Measurements from ENCODE around the gene IL3.

The IL3 gene

DNA sequence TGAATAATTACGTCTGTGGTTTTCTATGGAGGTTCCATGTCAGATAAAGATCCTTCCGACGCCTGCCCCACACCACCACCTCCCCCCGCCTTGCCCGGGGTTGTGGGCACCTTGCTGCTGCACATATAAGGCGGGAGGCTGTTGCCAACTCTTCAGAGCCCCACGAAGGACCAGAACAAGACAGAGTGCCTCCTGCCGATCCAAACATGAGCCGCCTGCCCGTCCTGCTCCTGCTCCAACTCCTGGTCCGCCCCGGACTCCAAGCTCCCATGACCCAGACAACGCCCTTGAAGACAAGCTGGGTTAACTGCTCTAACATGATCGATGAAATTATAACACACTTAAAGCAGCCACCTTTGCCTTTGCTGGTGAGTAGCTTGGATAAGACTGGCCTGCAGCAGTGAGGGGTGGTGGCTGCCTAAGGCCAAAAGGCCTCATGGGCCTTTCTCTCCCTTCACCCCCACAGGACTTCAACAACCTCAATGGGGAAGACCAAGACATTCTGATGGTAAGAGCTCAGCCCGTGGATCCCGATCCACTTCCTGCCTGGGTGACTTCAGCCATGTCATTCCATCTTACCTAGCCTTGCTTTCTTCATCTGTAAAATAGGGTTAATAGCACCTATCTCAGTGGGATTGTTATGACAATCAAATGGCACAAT, at the start of gene IL3:
Gene IL3 (plus strand): TSS at position 155 of the 661 bp plus-strand sequence. CDS start 52 bp downstream, at position 207.
- no peak for DNase-seq

DNA sequence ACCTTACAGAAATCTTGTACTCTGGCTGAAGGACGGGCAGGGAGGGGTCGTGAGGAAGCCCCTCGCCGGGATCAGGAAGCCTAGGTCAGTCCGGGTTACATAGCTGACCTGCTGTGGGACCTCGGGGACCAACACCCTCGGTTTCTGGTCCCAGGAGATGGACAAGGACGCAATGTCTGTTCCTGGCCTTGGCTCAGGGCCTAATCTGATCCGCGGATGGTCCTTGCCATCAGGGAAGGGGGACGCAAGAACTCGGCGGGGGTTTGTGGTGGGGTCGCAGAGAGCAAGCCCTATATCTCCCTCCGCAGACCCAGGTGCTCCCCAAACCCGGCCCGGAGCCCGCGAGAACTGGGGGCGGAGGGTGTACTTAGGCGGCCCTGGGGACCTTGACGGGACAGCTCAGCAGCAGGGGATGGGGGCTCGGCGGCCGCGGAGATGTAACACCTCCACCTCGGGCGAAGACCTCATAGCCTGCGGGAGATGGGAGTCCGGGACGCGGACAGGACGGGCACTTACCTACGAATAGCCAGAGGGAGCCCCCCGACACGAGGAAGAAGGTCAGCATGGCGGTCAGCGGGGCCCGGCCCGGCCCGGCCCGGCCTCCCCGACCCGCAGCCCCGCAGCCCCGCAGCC, 49.4 kb upstream of the IL3 start:
- no peak for DNase-seq

DNA sequence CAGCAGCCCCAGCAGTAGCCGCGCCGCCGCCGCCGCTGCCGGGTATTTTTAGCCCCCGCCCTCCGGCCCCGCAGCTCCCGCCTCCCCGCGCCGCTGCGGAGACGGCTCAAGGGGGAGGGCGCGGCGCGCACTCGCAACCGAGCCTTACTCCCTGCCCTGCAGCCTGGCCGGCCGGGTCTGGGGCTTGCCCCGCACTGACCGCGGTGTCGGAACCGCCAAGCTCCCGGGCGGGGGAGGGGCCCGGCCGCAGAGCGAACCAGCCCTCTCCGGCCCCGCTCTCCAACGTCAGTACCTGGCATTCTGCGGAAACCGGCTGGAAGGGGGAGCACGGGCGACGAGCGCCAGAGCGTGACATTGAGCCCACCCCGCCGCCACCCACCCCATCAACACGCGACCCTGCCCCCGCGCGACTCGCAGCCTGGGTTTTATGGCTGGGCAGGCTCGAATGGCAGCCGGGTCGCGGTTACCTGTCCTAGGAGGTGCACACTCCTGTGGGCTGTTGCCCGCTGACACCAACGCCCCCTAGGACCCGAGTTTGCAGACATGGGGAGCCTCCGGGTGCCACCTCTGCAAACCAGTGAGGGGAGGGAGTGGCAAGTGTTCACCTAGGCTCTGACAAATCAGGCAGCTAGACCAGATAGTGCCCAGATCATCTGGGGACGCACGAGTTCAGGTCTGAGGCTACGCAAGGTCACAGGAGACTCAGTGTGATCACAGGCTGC, 48.7 kb upstream of the IL3 start, which contains the start of gene ACSL6:
Gene ACSL6 (minus strand): TSS at position 37 of the 722 bp plus-strand sequence. CDS start 105 bp downstream, outside the sequence.
- no peak for DNase-seq

DNA sequence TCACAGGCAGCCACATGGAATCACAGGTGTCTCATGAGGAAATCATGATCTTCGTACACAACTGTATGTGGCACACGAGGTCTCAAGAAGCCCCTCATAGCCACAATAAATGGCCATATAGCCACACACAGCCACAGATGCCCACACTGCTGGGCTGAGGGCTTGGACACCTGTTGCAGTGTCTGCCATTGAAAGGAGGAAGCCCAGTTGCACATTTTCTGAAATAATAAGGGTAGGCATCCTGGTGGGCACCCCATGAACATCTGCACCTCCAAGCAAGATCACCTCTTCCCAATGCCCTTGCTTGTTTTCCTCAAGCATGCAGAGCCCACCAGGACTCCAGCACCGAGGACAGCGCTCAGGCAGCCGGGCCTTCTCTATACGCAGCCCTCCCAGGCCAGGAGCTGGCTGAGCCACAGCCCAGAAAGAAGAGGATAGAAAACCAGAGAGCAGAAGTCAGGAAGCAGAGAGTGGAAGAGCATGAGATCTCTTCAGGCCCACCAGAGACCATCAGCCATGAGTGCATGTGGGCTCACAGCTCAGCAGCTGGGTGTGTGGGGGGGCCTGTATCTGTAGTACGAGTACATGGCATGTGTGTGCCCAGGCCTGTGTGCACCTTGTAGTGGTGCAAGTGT, 48.0 kb upstream of the IL3 start:
- DNase-seq = peak; percentile 3

DNA sequence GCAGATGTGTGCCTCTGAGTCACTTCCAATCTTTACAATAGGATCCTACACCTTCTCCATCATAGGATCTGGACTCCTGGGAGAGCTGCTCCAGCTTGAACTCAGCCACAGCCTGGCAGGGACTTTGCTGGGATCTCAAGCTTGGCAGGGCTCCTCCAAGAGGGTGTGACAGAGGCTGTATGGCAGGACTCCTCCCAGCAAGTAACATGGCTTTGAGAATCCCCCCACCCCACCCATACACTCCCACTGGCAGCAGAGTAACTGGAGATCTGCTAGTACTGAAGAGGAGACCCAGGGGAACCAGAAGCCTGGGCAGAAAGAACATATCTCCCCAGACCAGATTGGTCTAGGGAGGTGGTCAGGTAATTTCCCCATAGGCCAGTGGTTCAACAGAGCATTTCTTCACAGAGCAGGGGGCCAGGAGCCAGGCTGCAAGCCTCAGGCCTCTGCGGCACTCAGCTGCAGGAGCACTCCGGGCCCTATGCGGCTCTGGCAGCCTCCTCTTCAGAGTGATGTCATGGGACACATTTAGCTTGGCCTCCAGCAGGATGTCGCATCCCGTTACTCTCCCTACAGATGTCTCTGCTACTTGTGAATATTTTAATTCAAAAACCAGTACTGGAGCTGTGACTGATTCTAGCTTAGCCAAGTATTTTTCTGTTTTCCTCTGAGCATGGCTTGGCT, 47.3 kb upstream of the IL3 start:
- DNase-seq = no peak

DNA sequence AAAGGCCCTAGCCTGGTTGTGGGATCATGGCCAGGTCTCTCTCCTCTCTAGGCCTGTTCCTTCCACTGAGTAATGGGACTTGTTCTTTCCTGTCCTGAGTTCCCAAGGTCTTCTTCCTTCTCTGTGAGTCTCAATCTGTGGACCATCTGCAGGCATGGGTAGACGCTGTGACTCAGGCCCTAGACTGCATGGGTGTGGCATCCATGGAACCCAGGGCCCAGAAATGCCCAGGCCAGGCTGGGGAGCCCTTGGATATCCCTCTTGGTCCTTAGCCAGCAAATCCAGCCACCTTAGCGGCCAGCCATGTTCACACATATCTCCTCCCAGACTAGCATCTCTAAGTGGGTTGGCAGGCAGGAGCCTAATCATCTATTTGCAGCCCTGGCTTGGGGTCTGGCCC, 46.7 kb upstream of the IL3 start:
- no peak for DNase-seq

- no peak for DNase-seq
Observed at GRCh38 chr5:132016721-132017250, 43.7 kb upstream of the IL3 start.

GRCh38 chr5:132017316-132017715, 43.1 kb upstream of the IL3 start:
- no peak for DNase-seq

DNA sequence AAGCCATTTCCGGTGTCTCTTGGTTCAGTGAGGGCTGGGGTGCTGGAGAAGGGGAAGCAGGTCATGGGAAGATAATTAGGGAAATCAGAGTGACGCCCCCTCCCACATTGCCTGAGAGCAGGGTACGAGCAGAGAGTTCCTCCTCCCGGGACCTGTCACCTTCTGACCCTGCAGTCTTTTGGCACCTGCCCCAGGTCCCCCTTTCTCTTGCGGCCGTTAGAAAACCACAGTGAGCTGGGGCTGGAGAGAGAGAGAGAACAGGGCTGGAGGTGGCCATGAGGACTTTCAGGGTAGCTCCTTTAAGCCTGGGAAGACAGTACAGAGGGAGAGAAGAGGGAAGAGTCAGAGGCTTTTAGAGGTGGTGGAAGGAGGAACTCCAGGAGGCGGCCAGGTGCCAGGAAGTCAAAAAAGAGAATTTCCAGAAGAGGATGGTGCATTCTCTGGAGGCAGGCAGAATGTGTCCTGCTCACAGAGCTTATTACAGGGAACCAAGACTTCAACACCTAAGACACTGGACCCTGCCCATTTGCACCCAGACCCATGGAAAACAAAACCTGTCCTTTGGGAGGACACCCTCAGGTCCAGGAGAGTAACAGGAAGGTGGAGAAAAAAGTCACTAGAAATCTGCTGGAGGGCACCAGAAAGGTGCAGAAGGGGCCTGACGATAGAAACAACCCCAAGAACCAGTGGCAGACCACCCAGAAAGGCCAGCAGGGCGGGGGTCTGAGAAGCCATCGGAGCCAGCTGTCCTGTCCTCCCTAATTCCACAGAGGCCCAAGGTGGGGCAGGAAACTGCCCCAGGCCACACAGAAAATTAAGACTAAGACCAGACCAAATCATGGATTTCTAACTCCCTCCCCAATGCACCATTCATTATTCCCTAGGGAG, 42.5 kb upstream of the IL3 start:
- DNase-seq = no peak

DNA sequence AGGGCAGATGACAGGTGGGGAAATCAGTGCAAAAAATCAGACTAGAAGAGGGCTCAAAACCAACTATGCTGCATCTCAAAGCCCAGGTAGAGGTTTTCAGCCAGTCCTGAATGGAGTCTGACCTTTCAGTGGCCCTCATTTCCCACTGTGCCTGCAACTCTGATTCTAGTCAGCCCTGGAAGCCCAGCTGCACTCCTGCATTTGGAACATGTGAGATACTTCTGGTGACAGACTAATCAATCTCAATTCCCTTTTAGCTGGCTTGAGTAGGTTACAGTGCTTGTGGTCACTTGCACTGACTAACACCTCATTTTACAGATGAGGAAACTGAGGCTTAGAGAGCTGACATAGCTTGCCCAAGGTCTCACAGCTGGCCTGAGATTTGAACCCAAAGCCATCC, 41.1 kb upstream of the IL3 start:
- DNase-seq = no peak

- no peak for DNase-seq
Observed at GRCh38 chr5:132019857-132020555, 40.4 kb upstream of the IL3 start.

GRCh38 chr5:132020568-132021339, 39.7 kb upstream of the IL3 start:
- DNase-seq = no peak

DNA sequence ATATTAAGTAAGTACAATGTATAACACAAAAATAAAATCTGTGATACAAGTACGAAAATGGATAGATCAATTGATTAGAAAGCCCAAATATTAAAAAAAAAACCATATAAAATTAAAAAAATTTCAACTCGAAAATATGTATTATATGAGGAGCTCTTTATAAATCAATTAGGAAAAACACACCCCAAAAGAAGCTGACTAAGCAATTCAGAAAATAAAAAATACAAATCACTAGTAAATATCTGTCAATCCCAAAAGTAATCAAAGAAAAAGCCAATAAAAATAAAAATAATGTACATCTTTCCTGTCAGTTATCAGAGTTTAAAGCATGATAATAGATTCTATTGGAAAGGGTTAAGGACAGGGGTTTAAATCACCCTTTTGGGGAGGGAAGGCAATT, 38.8 kb upstream of the IL3 start:
- DNase-seq = no peak

DNA sequence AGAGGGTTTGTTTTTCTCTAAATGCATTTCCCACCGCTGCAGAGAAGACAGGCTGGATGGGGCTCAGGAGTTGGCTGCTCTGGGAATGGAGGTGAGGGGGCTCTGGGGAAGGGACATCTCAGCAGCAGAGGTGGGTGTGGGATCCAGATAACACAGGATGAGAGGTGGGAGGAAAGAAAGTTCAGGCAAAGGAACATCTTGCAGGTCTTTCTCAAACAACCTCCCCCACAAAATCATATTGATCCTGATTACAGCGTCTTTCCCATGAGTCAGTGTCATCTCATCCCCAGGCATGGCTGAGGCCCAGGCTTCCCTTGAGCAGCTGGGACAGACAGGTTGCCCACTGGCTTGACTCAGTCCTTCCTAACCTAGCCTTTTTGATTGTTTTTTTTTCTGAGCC, 37.7 kb upstream of the IL3 start:
- no peak for DNase-seq

- DNase-seq = no peak
Observed at GRCh38 chr5:132023258-132024116, 37.0 kb upstream of the IL3 start.

GRCh38 chr5:132024117-132024435, 36.4 kb upstream of the IL3 start:
- no peak for DNase-seq

GRCh38 chr5:132024789-132025402, 35.6 kb upstream of the IL3 start:
- DNase-seq = no peak

DNA sequence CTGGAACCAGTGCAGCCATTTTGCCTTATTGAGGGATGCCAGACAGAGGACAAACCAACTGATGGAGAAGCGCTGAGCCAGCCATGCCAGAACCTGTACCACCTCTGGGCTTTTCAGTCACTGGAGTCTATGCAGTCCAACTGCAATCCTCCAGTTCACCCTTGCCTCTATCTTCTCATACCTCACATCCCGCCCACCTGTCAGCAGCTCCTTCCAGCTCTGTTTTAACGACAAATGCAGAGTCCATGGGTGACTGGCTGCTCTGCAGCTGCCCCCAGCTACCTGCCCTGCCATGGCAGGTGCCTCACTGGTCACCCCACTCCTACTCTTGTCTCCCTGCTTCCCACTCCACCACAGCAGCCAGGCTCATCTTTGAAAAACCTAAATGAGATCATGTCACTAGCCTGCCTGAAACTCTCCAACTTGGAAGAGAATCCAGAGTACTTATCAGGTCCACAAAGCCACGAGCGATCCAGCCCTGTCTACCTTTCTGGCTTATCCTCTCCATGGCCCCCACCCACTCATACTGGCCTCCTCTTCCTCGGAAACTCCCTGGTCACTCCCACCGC, 35.0 kb upstream of the IL3 start:
- no peak for DNase-seq
